ENCODE measurements around the gene GPBAR1.

The GPBAR1 gene, protein sequence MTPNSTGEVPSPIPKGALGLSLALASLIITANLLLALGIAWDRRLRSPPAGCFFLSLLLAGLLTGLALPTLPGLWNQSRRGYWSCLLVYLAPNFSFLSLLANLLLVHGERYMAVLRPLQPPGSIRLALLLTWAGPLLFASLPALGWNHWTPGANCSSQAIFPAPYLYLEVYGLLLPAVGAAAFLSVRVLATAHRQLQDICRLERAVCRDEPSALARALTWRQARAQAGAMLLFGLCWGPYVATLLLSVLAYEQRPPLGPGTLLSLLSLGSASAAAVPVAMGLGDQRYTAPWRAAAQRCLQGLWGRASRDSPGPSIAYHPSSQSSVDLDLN

DNA sequence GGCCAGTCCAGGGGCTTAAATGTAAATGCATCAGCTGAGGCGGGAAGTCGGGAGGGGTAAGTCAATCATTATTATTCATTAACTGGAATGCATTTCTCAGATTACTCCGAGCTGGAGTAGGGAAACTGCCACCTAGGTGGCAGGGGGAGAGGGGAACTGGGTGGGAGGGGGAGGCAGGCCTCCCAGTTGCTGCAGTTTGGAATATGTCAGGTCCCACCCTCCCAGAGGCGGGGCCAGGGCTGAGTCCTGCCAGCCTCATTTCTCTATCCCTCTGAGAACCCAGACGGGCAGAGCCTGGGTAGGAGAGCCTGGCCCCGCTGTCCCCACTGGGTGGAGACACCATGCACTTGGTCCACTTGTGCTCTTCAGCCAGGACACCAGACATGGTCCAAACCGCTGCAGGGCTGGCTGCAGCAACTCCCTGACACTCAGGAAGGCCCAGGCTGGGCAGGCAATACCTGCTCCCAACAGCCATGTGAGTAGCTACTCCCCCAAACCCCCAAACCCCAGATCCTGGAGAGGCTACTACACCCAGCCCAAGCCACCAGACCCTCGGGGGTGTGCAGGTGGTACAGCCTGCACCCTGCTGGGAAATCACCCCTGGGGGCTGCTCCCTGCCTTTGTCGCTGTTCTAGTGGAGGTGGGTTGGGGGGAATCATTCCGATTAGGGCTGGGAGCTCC is at the start of gene GPBAR1:
GPBAR1 (plus strand) TSS at position 274 of the 681 bp plus-strand sequence. CDS start 1,710 bp downstream, outside the sequence.
- peak in 1 of 3 donors; percentile 22 for DNase-seq

DNA sequence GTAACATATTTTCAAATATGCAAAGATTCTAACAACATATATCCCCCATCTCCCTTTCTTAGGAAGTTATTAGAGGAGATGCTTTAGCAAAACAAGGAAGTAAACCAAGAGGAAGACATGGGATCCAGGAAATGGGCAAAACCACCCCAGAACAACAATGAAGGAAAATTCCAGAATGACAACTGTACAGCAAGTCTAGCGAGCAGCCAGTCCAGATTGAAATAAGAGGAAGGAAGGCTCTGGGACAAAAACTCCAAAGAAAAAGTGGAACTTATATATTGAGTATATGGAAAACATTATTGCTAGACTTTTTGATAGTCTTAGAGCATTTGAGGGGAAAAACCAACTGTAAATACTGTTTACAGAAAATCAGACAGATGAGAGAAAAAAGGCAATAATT is 46.7 kb upstream of the GPBAR1 start:
- DNase-seq: peak; percentile 76 to 93 (median 82)

DNA sequence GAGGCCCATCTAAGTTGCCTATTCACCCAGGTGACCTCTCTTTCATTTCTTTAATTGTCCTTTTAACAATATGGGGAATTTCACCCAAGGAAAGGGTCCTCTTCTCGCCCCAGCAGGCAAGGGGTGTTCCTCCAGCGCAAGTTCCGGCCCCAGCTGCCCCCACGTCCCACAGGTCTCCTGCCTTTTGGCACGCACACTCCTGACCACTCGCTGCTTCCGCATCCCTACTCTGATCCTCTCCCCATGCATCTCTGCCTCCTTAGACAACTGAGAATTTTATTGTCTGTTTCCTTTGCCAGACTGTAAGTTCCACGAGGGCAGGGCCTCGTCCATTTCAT is 44.5 kb upstream of the GPBAR1 start:
- DNase-seq: no peak

DNA sequence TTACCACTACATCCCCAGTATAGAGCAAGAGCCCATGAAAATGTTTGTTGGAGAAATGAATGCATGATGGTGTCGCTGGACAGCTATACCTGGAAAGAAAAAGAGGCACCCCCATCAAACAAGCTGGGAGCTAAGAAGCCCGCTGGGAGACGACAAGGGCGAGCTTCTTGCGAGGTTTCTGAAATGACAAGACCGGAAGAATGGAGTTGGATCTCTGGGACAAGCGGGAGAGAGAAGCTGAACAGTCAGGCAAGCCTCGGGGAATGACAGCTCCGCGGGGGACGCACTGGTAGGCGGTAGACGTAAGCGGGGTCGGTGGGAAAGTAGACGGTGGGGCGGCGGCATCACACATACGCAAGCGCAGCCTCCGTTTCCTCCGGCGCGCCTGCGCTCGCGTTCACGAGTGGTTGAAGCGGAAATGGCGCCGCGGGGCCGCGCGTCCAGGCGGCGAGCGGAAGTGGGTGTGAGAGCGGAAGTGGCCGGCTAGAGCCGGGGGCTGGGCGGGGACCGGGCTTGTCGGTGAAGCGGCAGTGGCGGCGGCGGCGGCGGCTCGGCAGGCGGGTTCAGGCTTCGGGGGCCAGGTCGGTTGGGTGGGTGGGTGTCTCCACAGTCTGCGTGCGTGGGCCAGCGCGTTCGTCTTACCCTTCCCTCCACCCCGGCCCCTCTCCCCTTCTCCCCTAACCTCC is 44.0 kb upstream of the GPBAR1 start, which contains the start of gene ARPC2:
ARPC2 (plus strand) TSS at position 516 of the 686 bp plus-strand sequence. CDS start 282 bp downstream, outside the sequence.
- peak; percentile 99 for DNase-seq

DNA sequence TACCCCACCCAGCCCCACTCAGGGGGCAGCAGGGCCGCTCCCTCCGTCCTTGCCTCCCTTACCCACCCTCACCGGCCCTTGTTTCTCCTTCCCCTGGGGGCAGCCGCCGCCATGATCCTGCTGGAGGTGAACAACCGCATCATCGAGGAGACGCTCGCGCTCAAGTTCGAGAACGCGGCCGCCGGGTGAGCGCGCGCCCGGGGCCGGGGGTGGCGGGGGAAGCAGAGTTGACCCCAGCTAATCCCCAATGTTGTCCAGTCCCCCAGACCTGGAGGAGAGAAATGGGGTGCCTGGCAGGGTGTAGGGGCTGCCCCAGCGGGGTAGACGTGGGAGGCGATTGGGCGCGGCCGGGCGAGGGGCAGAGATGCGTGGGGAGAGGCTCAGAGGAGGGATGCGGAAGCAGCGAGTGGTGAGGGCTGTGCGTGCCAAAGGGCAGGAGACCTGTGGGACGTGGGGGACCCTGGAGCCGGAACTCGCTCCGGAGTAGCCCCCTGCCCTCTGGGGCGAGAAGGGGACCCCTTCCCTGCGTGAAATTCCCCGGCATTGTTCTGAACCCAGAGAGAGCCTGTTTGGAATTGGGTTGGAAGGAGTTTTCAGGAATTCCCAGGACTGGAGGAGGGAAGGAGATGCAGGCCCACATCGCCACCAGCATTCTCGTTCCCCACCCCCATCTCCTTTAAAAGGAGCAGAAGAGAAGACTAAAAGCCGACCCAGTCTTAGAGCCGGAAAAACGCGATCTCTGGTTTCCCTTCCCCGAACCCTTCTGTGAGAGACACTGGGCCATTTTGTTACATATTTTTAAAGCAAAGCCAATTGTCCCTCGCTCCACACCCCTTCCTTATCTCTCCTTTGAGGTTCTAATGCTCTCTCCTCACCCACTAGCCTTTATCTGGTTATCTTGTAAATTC is 43.2 kb upstream of the GPBAR1 start:
- peak; percentile 85 to 91 (median 87) for DNase-seq

DNA sequence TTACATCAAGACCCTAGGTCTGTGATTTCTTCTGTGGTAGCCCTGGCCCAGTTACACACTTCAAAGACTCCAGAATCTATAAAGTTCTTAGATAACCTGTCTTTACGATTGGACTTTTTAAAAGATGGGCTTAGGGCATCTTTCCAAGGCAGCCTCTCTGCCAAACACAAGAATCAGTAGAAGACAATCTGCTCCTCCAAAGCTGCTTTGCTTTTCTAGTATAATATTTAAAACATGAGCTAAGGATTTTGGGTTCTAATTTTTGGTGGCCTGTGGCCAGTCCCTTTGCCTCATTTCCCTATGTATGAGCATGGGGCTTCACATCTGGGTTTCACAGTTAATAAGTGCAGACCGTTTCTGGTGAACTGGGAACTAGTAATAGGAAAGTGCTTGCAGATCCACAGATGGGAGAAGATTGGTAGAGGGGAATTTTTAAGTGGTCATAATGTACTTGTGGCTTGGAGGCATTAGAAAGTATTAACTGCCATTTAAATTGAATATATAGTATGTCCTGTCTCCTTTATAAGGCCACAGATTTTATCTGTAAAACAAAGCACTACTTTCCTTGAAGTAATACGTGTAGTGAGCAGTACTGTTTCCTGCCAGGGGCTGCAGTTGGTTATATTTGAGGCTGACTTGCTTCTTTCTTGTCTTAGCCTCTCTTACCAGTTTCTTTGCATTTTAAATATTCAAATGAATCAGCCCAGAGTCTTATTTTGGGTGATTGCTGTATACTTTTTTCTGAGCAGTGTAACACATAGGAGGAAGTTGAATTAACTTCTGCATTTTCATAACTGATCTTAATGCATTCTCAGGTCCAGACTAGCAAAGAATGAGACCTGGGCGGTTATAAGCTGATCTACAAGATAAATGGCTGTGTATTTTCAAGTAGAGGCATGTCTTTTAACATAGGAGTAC is 42.3 kb upstream of the GPBAR1 start:
- DNase-seq: peak; percentile 46 to 77 (median 73)

DNA sequence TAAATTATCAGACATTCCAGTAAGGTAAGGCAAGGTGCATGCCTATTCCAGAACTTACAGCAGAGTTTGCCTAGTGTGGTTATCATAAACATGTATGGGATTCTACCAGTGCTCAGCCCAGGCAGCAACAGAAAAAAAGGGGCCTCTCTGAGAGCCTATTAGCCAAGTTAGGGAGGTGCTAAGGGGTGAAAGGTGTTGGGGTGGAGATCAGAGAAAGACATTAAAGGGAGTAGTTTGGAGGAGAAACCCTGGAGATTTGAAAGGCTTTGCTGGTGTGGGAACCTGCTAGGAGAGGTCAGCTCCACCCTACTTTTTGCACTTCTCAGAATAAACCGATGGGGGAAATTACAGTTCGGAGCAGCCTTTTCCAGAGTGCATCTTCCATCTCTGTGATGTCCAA is 40.9 kb upstream of the GPBAR1 start:
- DNase-seq: peak in 1 of 3 donors; percentile 13

DNA sequence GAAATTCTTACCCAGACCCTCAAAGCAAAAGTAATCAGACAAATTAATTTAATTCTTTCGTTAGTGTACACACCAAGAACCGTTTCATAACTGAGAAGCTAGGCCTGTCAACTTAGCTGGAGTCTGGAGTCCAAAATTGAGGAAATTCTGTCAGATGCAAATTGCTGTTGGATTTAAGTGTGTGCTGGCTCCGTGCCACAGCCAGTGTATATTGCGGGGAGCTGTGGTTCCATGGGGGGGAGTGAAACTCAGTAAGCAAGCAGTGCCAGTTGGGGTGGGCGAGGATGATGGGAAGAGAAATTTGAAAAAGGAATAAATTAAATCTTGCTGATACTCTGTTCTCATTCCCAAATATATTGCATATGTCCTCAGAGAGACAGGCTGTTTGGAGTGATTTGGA is 39.8 kb upstream of the GPBAR1 start:
- DNase-seq: peak in 2 of 3 donors; percentile 38 to 47

DNA sequence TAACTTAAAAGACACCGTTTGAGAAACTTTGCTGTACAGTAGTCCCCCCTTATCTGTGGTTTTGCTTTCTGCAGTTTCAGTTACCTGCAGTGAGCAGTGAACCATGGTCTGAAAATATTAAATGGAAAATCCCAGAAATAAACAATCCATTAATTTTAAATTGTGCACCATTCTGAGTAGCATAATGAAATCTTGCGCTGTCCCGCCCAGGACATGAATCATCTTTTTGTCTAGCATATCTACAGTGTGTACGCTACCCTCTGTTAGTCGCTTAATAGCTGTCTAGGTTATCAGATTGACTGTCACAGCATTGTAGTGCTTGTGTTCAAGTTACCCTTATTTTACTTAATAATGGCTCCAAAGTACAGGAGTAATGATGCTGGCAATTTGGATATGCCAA is 37.8 kb upstream of the GPBAR1 start:
- peak; percentile 33 to 59 (median 44) for DNase-seq

DNA sequence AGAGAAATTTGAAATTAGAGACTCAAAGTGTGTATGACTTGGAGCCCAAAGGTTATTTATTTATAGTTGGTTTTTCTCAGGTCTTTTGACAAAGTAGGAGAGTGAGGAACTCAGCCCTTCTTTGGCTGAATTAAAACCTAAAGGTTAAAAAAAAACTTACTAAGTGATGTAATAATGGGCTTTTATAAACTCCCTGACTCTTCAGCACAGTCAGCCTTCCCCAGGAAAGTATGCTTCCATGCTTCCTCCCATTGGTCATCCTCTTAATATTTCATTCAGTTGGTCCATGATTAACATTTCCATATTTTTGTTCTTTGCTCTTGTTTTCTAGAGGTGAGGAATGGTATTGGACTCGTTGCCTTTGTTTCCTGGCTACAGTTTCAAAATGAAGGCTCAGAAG is 36.6 kb upstream of the GPBAR1 start:
- peak; percentile 63 to 80 (median 78) for DNase-seq

DNA sequence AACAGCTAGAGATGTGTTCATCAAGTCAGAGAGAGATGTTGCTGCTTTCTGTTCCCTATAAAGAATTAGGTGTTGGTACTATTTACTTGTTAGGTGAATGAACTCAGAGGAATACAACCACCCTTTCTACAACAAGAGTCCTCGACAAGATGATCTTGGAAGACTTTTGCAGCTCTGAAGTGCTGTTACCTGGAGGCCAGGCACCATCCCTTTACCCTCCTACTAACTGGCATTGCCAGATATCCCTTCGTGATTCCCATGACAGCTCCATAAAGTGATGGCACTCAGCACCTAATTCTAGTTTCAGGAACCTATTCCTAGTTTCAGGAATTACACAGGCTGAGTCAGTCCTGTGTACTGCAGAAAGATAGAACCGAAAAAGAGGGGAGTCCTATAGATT is 33.9 kb upstream of the GPBAR1 start:
- DNase-seq: no peak

DNA sequence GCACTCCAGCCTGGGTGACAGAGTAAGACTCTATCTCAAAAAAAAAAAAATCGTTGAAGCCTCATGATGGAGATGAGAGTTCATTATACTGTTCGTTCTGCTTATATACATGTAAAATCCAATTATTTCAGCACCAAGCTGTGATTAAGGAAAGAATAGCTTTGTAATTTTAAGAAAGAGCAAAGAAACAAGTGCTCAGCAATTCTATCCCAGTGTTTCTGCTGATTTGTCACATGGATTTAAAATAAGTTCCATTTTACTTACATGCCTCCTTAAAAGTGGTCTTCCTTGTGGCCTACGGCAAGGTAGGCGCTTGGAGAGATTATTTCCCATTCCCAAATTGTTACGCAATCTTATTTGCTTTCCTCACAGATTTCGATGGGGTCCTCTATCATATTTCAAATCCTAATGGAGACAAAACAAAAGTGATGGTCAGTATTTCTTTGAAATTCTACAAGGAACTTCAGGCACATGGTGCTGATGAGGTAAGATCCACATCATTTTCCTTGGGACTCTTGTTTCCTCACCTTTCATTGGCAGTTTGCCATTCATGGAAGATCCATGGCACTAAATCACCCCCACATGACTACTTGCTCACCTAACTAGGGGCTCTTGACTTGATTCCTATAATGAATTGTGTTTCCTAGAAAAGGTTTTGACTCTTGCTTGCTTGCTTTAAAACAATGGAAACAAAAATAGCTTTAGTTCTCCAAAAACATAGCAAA is 32.3 kb upstream of the GPBAR1 start:
- peak in 2 of 3 donors; percentile 33 to 56 for DNase-seq

DNA sequence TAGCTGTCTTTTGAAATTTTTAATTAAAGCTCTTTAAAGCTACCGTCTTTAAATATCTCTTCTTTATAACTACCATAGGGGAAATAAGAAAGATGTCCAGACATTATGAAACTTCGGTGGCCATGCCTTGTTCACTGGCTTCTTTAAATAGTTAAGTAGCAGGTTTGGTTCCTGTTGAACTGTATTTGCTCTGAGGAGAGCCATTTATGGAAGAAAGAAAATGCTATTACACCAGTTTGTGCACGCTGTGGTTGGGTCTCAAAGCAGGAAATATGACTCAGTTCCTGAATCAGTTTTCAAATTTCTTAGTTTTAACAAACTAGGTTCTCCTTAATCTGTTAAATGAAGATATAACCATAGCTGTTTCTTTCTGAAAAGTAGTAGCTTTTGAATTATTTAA is 31.6 kb upstream of the GPBAR1 start:
- DNase-seq: peak; percentile 68 to 88 (median 83)

DNA sequence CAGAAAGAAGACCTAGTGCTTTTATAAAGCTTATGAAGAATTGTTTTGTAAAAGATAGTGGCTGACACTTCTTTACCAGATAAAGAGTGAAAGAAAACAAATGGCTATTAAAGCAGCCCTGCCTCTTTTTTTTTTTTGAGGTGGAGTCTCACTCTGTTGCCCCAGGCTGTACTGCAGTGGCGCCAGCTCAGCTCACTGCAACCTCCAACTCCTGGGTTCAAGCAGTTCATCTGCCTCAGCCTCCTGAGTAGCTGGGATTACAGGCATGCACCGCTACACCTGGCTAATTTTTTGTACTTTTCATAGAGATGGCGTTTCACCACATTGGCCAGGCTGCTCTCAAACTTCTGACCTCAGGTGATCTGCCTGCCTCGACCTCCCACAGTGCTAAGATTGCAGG is 31.0 kb upstream of the GPBAR1 start:
- DNase-seq: no peak

DNA sequence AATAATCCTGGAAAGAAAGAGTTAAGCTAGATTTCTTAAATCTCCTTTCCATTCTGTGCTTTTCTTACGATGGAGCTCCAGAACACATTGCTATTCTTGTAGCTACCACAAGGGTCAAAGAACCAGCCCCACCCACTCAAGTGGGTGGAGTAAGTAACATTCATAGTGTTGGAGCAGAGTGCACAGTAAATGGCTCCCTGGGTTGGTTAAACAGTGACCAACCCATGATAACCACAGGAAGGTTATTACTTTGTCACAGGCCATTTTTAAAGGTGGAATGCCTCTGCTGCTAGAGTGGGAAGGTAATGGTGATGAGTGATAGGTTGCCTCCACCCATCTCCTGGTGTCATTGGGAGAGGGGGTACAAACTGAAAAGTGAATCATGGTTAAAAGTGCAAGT is 29.9 kb upstream of the GPBAR1 start:
- peak; percentile 56 to 62 (median 59) for DNase-seq

DNA sequence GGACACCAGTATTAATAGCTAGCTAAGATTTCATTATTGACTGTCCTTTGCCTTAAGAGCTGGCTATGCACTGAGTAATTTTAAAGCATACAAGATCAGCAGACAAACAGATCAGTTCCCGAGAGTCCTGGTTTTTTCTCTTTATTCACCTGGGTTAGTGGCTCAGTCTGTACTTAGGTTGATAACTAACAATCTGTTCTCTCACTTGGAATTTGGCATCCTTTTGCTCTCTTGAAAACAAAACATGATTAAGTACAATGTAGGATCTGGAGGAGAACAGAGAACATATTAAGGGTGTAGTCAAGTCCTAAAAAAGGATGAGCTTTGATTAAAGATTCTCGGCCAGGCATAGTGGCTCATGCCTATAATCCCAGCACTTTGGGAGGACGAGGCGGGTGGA is 27.3 kb upstream of the GPBAR1 start:
- no peak for DNase-seq

DNA sequence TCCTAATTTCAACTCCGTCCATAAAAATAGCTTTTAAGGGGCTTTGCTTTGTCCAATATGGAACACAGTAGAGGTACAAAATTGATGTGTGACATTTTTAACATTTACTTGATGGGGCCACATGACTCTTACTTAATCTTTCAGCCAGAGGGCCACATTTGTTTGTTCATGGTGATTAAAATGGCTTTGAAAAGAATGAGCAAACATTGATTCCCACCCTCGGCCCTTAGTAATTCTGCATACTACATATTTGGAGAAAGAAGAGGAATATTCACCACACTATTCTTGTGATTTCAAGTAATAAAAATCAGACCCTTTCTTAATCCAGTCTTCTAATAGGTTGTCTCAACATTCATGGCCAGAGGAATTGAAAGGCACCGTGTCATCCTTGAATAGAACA is 26.3 kb upstream of the GPBAR1 start:
- no peak for DNase-seq

DNA sequence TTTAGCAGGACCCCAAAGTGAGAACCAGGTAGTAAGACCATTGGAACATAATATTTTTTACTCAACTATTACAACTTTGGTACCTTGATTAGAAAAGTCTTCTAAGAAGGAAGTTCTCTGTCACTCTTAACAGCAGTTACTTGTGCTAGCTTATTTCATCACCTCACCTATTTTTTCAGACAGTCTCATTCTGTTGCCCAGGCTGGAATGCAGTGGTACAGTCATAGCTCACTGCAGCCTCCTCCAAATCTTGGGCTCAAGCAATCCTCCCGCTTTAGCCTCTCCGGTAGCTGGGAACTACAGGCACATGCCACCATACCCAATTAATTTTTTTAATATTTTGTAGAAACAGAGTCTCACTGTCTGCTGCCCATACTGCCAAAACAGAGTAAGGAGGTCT is 25.8 kb upstream of the GPBAR1 start:
- DNase-seq: no peak

DNA sequence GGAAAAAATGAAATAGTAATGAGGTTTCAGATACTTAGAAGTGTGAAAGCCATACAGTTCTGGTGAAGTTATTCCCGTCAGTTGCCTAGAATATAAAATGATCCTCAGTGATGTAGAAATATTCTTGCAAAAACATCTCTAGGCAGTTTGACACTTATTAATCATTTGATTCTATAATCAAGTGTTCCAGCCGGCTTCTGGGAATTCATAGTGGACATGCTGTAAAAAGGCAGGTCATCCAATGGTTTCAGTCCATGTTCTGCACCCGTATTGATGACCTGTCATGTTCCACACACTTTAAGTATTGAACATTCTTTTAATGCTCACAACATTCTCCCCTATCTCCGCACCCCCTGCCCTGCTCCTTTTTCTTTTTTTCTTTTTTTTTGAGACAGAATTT is 24.0 kb upstream of the GPBAR1 start:
- no peak for DNase-seq

DNA sequence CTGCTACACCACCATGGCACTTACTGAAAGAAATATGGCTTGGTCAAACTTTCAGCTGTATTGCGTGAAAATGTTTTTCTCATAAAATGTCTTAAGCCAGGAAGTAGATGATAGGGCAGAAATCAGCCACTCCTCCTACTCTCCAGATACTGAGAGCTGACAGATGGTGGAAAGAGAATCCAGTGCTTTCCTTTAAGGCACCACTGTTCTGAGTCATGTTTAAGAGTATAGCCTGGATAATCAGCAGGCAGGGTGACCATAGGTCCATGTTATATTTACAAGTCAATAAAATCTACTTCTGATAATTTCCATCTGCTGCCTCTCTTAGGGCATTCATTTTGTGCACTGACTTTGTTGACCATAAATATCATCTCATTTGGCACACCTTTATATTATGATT is 21.9 kb upstream of the GPBAR1 start:
- no peak for DNase-seq

DNA sequence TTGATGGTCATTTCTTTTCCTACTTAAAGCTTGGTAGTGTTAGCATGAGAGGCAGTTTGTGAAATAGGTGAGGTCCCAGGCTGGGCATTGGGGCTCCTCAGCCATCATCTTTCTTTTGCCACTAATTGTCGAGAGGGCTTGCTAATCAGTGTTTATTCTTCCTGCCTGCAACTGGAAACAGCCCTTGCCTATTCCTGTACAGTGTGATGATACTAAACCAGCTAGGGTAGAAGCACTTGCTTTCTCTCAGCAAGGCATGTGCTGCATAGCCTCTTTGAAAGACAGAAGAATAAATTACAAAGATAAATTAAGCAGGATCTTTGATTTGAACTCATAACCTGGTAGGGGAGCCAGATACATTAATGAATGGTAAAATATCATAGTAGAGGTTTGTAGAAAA is 16.6 kb upstream of the GPBAR1 start:
- no peak for DNase-seq
